CD4-positive, alpha-beta T cell (primary cell): ENCODE results near the gene MAPK8IP1. TPM values are rescaled to one million over a fixed set of nuclear protein-coding genes. Genes with fewer than 3 reads are reported as not detected.

Experiments
- ATAC-seq: fragments of 200-7000 bp; cut with Tn5 transposase; one replicate; pipeline ENCODE4 v1.10.0; 2022; ENCODE audit warnings: mild to moderate bottlenecking; ENCODE audit not compliant: poor library complexity
- CTCF ChIA-PET: fragments of 350-600 bp; sonication (Branson Sonifier 250); formaldehyde crosslinking; loops from one replicate; lab custom pipeline; 2021; ENCODE audit warnings: antibody characterized with exemption, inconsistent platforms; lab: Charles Lee
- POLR2A ChIA-PET: fragments of 350-600 bp; sonication (Branson Sonifier 250); formaldehyde crosslinking; loops from one replicate; lab custom pipeline; 2021; ENCODE audit warnings: antibody characterized with exemption, inconsistent platforms; lab: Charles Lee
- DNase-seq, 14 experiments: peaks; one replicate each; pipeline ENCODE4 v3.0.0-alpha.2; 2013 to 2020; ENCODE audit warnings: mixed read lengths in 2 of 14
- H3K27ac ChIP-seq, 2 donors: one replicate each; pipeline versions ENCODE4 v1.5.1 to v1.7.0; 2013; ENCODE audit warnings: low read length in 2 of 2, low read depth in 1 of 2, mild to moderate bottlenecking in 1 of 2
- H3K27me3 ChIP-seq, 2 experiments: 1 replicate in 1 of 2; 2 replicates in 1 of 2; pipeline versions ENCODE4 v1.6.1 to v1.7.0; 2013; ENCODE audit warnings: low read length in 2 of 2, control low read depth in 1 of 2, mild to moderate bottlenecking in 1 of 2, moderate library complexity in 1 of 2; ENCODE audit not compliant: insufficient read depth in 2 of 2, control insufficient read depth in 1 of 2
- H3K36me3 ChIP-seq: one replicate; pipeline ENCODE4 v1.6.1; 2013; ENCODE audit warnings: low read length, control low read depth; ENCODE audit not compliant: insufficient read depth
- H3K4me1 ChIP-seq: one replicate; pipeline ENCODE4 v1.6.1; 2013; ENCODE audit warnings: low read length, control low read depth; ENCODE audit not compliant: insufficient read depth
- H3K4me3 ChIP-seq: one replicate; pipeline ENCODE4 v1.5.1; 2013; ENCODE audit warnings: mild to moderate bottlenecking, low read length, moderate library complexity
- H3K9me3 ChIP-seq, 2 experiments: 1 replicate in 1 of 2; 2 replicates in 1 of 2; pipeline versions ENCODE4 v1.6.1 to v1.7.0; 2013; ENCODE audit warnings: low read length in 2 of 2, mild to moderate bottlenecking in 2 of 2, control low read depth in 1 of 2, moderate library complexity in 1 of 2; ENCODE audit not compliant: control insufficient read depth in 1 of 2, insufficient read depth in 1 of 2
- H3K27ac Mint-ChIP-seq: one replicate; pipeline ENCODE4 v1.8.0; 2020; ENCODE audit warnings: mixed read lengths
- H3K27me3 Mint-ChIP-seq: one replicate; pipeline ENCODE4 v1.8.0; 2021; ENCODE audit warnings: mixed read lengths
- H3K36me3 Mint-ChIP-seq: one replicate; pipeline ENCODE4 v1.8.0; 2021; ENCODE audit warnings: low read depth, mixed read lengths
- H3K4me1 Mint-ChIP-seq: one replicate; pipeline ENCODE4 v1.8.0; 2021; ENCODE audit warnings: low read depth, mixed read lengths
- H3K4me3 Mint-ChIP-seq: one replicate; pipeline ENCODE4 v1.8.0; 2020; ENCODE audit warnings: mild to moderate bottlenecking, mixed read lengths
- H3K9me3 Mint-ChIP-seq: one replicate; pipeline ENCODE4 v1.8.0; 2020; ENCODE audit warnings: mixed read lengths
- intact Hi-C, 2 experiments: fragments of 100-400 bp; cut with DNase I in 1 of 2; cut with micrococcal nuclease in 1 of 2; formaldehyde crosslinking; loops; one replicate each; pipeline versions ENCODE4 v1.15.1 to v1.9.0; 2023 to 2025; cut with DNase I, micrococcal nuclease
- total RNA-seq, 174 experiments: library from RNA in 2 of 174; stranded (reverse) in 2 of 174; gene quantifications; one replicate each; pipeline ENCODE4 v1.2.3 and lab custom pipeline; 2021 to 2026
- TF ChIP-seq, protein P1 (sequence below): fragments of 200-600 bp; IDR thresholded peaks from one replicate; pipeline ENCODE4 v1.8.0; 2022; ENCODE audit warnings: antibody characterized with exemption, mild to moderate bottlenecking

Gene MAPK8IP1
- total RNA-seq, 2 experiments from 2014 or later = 2.3 to 2.4 TPM

DNA sequence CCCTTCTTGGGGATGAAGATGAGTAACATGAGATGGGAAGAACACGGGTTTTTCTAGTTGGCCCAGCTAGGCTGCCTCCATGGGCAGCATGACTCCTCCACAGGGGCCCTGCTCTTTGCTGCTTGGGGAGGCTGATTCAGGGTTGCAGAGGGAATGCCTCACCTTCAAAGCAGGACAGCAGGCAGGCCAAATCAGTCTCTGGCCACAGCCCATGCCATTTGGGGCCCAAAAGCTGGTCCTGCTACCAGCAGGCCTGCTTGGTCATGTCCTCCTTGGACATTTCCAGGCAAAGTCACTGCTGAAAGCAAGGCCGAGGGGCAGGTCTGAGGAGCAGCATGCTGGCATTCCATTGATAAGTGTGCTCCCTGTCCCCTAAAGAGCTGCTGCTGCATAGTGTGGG is 13.8 kb upstream of the MAPK8IP1 start:
- Mint-ChIP-seq H3K36me3 (peaks cover 97% of the 10 kb centered on the region), H3K27ac (no peak overlapping the region), H3K27me3 (no peaks in the 10 kb centered on the region), H3K9me3 (no peaks in the 10 kb centered on the region), H3K4me1 (no peaks in the 10 kb centered on the region), H3K4me3 (no peak overlapping the region)
- H3K36me3 ChIP-seq = peaks cover 88% of the 10 kb centered on the region
- ATAC-seq = no peak
- H3K27me3 ChIP-seq = no peaks in the 10 kb centered on the region
- no peak for DNase-seq
- no peak overlapping the region for H3K27ac ChIP-seq
- no peaks in the 10 kb centered on the region for H3K9me3 ChIP-seq
- no peaks in the 10 kb centered on the region for H3K4me1 ChIP-seq
- POLR2A ChIA-PET = interaction anchor here (0.8 to 1.5 kb wide), 2 partner anchors 25 to 135 kb away, joined by 3 to 4 read pairs; no protein-coding TSS in a partner anchor
- TF ChIP-seq, protein P1, sequence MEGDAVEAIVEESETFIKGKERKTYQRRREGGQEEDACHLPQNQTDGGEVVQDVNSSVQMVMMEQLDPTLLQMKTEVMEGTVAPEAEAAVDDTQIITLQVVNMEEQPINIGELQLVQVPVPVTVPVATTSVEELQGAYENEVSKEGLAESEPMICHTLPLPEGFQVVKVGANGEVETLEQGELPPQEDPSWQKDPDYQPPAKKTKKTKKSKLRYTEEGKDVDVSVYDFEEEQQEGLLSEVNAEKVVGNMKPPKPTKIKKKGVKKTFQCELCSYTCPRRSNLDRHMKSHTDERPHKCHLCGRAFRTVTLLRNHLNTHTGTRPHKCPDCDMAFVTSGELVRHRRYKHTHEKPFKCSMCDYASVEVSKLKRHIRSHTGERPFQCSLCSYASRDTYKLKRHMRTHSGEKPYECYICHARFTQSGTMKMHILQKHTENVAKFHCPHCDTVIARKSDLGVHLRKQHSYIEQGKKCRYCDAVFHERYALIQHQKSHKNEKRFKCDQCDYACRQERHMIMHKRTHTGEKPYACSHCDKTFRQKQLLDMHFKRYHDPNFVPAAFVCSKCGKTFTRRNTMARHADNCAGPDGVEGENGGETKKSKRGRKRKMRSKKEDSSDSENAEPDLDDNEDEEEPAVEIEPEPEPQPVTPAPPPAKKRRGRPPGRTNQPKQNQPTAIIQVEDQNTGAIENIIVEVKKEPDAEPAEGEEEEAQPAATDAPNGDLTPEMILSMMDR = no peak
- intact Hi-C loops = loop anchor here (10.0 kb wide), 1 partner anchor 133 kb away; no protein-coding TSS in a partner anchor
- CTCF ChIA-PET = no interaction called here
- H3K4me3 ChIP-seq = no peak overlapping the region

DNA sequence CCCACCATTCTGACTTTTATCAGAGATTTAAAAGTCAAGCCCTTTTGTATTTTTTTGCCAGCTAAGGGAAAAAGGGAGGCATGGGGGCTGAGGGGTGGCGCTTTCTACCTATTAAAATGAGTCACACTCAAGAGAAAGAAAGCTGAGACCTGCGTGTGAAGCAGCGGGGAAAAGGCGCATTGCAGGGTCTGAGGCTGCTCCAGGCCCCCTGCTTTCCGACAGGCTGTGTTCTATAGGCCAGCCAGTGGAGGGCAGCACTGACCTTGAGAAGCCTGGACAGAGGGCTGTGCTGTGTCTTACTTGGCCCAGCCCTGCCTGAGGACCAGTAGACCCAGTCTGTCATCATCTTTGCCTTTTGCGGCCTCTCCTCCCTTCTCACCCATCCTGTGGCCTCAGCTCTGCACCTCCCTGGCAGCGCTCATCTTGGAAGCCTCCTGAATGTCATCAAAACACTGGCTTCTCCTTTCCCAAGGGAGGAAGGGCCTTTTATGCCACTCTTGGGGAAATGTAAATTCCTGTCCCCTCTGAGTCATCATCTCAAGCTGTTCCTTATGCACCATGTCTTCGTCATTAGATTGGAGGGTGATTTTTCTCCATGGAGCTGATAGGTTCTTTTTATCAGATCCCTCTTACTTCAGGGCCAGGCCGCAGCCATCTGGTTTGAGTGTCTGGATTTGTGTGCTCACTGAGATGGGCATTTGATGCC is 12.6 kb upstream of the MAPK8IP1 start:
- Histone ChIP-seq H3K4me1 (no peaks in the 10 kb centered on the region), H3K27ac (no peak overlapping the region), H3K9me3 (no peaks in the 10 kb centered on the region), H3K36me3 (peaks cover 90% of the 10 kb centered on the region), H3K27me3 (no peaks in the 10 kb centered on the region), H3K4me3 (no peak overlapping the region)
- peaks cover 97% of the 10 kb centered on the region for H3K36me3 Mint-ChIP-seq
- TF ChIP-seq, protein P1 = peak; percentile 25
- CTCF ChIA-PET = no interaction called here
- peak in 7 of 14 experiments; percentile 6 to 63 (median 19) for DNase-seq
- H3K9me3 Mint-ChIP-seq = no peaks in the 10 kb centered on the region
- H3K4me3 Mint-ChIP-seq = no peak overlapping the region
- H3K27me3 Mint-ChIP-seq = no peaks in the 10 kb centered on the region
- ATAC-seq = peak; percentile 72
- intact Hi-C loops = loop anchor here (10.0 kb wide), 1 partner anchor 132 kb away; no protein-coding TSS in a partner anchor
- POLR2A ChIA-PET = interaction anchor here (0.8 to 1.5 kb wide), 2 partner anchors 26 to 134 kb away, joined by 3 to 4 read pairs; no protein-coding TSS in a partner anchor
- no peaks in the 10 kb centered on the region for H3K4me1 Mint-ChIP-seq
- H3K27ac Mint-ChIP-seq = no peak overlapping the region

DNA sequence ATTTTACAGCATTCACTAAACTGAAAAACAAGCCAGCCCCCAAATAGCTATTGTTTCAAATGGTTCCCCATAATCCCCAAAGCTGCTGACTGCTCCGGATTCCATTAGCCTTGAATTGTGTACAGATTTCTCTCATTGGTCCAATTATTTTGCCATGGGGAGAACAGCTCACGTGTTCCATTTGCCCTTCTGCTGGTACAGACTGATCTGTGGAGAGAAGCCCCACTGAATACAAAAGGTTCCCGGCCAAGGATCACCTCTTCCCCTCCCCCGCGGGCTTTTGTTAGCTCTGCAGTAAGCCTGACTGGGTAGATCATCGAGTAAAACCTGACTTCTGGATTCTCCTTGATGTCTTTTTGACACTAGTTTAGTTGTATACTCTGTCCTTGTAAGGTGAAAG is 9.1 kb upstream of the MAPK8IP1 start:
- intact Hi-C loops = loop anchor here (10.0 kb wide), 1 partner anchor 128 kb away; no protein-coding TSS in a partner anchor
- Histone ChIP-seq H3K27ac (no peak overlapping the region), H3K27me3 (no peaks in the 10 kb centered on the region), H3K36me3 (peaks cover 82% of the 10 kb centered on the region), H3K4me3 (no peak overlapping the region), H3K9me3 (no peaks in the 10 kb centered on the region), H3K4me1 (no peaks in the 10 kb centered on the region)
- H3K36me3 Mint-ChIP-seq = peaks cover 93% of the 10 kb centered on the region
- no peak overlapping the region for H3K27ac Mint-ChIP-seq
- ATAC-seq (no peak), DNase-seq (no peak)
- no peaks in the 10 kb centered on the region for H3K9me3 Mint-ChIP-seq
- POLR2A ChIA-PET = no interaction called here
- TF ChIP-seq, protein P1 = no peak
- no peaks in the 10 kb centered on the region for H3K4me1 Mint-ChIP-seq
- no peaks in the 10 kb centered on the region for H3K27me3 Mint-ChIP-seq
- CTCF ChIA-PET = no interaction called here
- H3K4me3 Mint-ChIP-seq = no peak overlapping the region
